ENCODE measurements around the gene PTCD2.

PTCD2 gene

DNA sequence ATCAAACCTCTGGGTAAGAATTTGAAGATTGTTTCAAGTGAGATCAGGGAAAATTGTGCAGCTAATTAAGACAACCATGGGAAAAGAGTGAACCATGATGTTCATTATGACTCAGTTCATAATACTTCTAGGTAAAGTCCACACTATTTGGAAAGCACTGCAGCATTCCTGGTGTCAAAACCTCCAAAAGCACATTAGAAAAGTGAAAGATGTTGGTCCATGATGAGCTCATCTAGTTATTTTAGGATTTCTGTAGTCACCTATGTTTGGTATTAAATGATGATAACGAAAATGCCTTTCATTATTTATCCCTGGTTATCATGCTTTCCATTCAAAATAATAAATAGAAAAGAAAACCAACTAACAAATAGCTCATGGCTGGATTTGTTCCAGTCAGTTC, 49.1 kb downstream of the PTCD2 start:
- no peak for ATAC-seq
- TF ChIP-seq OSR1 (CRISPR knock-in tag; IDR thresholded peaks at IDR 0.05) (no peak), ZFP3 (CRISPR knock-in tag; IDR thresholded peaks at IDR 0.05) (no peak), SNAI2 (CRISPR knock-in tag; IDR thresholded peaks at IDR 0.05) (no peak), ZNF8 (CRISPR knock-in tag; IDR thresholded peaks at IDR 0.05) (no peak), CSDC2 (CRISPR knock-in tag; IDR thresholded peaks at IDR 0.05) (no peak), ZC3H10 (CRISPR knock-in tag; IDR thresholded peaks at IDR 0.05) (no peak), ZFP30 (CRISPR knock-in tag; IDR thresholded peaks at IDR 0.05) (no peak), GLIS3 (CRISPR knock-in tag; IDR thresholded peaks at IDR 0.05) (no peak), ZNF565 (CRISPR knock-in tag; conservative IDR thresholded peaks at IDR 0.05; ENCODE audit: low read depth) (no peak), ZNF70 (CRISPR knock-in tag; IDR thresholded peaks at IDR 0.05) (no peak), RARB (CRISPR knock-in tag; IDR thresholded peaks at IDR 0.05) (no peak), TCF4 (CRISPR knock-in tag; IDR thresholded peaks at IDR 0.05; ENCODE audit: borderline replicate concordance) (no peak), ESRRG (CRISPR knock-in tag; IDR thresholded peaks at IDR 0.05) (no peak), ARNTL (CRISPR knock-in tag; IDR thresholded peaks at IDR 0.05; ENCODE audit: borderline replicate concordance, low read depth) (no peak), TOX (CRISPR knock-in tag; IDR thresholded peaks at IDR 0.05; ENCODE audit: borderline replicate concordance) (no peak), PPARA (CRISPR knock-in tag; IDR thresholded peaks at IDR 0.05; ENCODE audit: borderline replicate concordance) (no peak)
- TF ChIP-seq, protein P1, sequence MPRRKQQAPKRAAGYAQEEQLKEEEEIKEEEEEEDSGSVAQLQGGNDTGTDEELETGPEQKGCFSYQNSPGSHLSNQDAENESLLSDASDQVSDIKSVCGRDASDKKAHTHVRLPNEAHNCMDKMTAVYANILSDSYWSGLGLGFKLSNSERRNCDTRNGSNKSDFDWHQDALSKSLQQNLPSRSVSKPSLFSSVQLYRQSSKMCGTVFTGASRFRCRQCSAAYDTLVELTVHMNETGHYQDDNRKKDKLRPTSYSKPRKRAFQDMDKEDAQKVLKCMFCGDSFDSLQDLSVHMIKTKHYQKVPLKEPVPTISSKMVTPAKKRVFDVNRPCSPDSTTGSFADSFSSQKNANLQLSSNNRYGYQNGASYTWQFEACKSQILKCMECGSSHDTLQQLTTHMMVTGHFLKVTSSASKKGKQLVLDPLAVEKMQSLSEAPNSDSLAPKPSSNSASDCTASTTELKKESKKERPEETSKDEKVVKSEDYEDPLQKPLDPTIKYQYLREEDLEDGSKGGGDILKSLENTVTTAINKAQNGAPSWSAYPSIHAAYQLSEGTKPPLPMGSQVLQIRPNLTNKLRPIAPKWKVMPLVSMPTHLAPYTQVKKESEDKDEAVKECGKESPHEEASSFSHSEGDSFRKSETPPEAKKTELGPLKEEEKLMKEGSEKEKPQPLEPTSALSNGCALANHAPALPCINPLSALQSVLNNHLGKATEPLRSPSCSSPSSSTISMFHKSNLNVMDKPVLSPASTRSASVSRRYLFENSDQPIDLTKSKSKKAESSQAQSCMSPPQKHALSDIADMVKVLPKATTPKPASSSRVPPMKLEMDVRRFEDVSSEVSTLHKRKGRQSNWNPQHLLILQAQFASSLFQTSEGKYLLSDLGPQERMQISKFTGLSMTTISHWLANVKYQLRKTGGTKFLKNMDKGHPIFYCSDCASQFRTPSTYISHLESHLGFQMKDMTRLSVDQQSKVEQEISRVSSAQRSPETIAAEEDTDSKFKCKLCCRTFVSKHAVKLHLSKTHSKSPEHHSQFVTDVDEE (CRISPR knock-in tag; IDR thresholded peaks at IDR 0.05): no peak
- TF ChIP-seq, protein P2, sequence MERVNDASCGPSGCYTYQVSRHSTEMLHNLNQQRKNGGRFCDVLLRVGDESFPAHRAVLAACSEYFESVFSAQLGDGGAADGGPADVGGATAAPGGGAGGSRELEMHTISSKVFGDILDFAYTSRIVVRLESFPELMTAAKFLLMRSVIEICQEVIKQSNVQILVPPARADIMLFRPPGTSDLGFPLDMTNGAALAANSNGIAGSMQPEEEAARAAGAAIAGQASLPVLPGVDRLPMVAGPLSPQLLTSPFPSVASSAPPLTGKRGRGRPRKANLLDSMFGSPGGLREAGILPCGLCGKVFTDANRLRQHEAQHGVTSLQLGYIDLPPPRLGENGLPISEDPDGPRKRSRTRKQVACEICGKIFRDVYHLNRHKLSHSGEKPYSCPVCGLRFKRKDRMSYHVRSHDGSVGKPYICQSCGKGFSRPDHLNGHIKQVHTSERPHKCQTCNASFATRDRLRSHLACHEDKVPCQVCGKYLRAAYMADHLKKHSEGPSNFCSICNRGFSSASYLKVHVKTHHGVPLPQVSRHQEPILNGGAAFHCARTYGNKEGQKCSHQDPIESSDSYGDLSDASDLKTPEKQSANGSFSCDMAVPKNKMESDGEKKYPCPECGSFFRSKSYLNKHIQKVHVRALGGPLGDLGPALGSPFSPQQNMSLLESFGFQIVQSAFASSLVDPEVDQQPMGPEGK (CRISPR knock-in tag; IDR thresholded peaks at IDR 0.05; ENCODE audit: borderline replicate concordance): no peak
- TF ChIP-seq, protein P3, sequence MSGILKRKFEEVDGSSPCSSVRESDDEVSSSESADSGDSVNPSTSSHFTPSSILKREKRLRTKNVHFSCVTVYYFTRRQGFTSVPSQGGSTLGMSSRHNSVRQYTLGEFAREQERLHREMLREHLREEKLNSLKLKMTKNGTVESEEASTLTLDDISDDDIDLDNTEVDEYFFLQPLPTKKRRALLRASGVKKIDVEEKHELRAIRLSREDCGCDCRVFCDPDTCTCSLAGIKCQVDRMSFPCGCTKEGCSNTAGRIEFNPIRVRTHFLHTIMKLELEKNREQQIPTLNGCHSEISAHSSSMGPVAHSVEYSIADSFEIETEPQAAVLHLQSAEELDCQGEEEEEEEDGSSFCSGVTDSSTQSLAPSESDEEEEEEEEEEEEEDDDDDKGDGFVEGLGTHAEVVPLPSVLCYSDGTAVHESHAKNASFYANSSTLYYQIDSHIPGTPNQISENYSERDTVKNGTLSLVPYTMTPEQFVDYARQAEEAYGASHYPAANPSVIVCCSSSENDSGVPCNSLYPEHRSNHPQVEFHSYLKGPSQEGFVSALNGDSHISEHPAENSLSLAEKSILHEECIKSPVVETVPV (CRISPR knock-in tag; IDR thresholded peaks at IDR 0.05): no peak
- TF ChIP-seq, protein P4, sequence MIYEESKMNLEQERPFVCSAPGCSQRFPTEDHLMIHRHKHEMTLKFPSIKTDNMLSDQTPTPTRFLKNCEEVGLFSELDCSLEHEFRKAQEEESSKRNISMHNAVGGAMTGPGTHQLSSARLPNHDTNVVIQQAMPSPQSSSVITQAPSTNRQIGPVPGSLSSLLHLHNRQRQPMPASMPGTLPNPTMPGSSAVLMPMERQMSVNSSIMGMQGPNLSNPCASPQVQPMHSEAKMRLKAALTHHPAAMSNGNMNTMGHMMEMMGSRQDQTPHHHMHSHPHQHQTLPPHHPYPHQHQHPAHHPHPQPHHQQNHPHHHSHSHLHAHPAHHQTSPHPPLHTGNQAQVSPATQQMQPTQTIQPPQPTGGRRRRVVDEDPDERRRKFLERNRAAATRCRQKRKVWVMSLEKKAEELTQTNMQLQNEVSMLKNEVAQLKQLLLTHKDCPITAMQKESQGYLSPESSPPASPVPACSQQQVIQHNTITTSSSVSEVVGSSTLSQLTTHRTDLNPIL (CRISPR knock-in tag; IDR thresholded peaks at IDR 0.05; ENCODE audit: low read depth): no peak

DNA sequence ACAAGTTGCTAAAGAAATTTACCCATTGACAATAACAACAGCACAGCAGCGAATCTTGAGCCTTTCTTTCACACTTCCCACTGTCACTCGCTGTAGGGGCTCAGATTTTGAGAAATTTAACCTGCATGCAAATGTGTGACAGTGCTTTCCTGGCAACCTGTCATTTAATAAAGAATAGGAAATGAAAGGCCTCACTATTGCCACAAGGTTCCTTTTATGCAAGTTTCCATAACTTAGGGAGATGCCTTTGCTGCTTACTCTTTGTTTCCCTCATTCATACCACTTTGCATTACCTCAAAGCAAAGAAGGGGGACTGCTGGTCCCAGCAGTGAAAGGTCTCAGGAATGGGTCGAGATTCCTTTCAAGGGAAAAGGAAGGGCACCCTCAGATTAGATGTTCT, 49.5 kb downstream of the PTCD2 start:
- ATAC-seq: no peak

More for the DNA sequence above, 49.5 kb downstream of the PTCD2 start:
- TF ChIP-seq ZC3H10 (CRISPR knock-in tag; IDR thresholded peaks at IDR 0.05): no peak
- TF ChIP-seq, protein P3 (CRISPR knock-in tag; IDR thresholded peaks at IDR 0.05): no peak
- TF ChIP-seq, protein P1 (CRISPR knock-in tag; IDR thresholded peaks at IDR 0.05): no peak
- TF ChIP-seq SNAI2 (CRISPR knock-in tag; IDR thresholded peaks at IDR 0.05): no peak
- TF ChIP-seq ZFP3 (CRISPR knock-in tag; IDR thresholded peaks at IDR 0.05): no peak
- TF ChIP-seq, protein P4 (CRISPR knock-in tag; IDR thresholded peaks at IDR 0.05; ENCODE audit: low read depth): no peak
- no peak for TF ChIP-seq TCF4 (CRISPR knock-in tag; IDR thresholded peaks at IDR 0.05; ENCODE audit: borderline replicate concordance)
- no peak for TF ChIP-seq ISL1 (CRISPR knock-in tag; IDR thresholded peaks at IDR 0.05)
- TF ChIP-seq BACH2 (CRISPR knock-in tag; IDR thresholded peaks at IDR 0.05; ENCODE audit: borderline replicate concordance): no peak
